ENCODE results near the gene UMOD. TPM values are rescaled to one million over a fixed set of nuclear protein-coding genes. Genes with fewer than 3 reads are reported as not detected.
A peak's percentile ranks its signal among the peaks of the same experiment; 100 is the strongest.

UMOD gene
- total RNA-seq, 4 donors from 2014 or later, result not detected

DNA sequence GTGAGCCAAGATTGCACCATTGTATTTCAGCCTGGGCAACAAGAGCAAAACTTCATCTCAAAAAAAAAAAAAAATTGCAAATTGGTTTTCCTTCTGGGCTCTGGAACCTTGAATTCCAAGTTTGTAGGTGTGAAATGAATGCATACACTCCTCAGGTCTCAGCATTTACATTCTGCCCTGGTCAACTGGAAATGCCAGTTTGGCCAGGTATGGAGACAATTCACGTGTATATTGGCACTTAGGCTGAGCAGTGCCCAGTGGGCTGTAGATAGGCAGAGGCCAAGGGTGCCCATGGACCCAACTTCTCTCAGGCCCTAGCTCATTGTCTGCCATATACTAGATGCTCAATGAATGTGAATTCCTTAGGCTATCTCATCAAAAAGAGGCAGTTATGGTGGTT lies 36.3 kb upstream of the UMOD start:
- Histone ChIP-seq H3K9me3 (no peaks in the 10 kb centered on the region), H3K4me3 (replicated peaks in 1 of 3) (no peak overlapping the region), H3K36me3 (no peaks in the 10 kb centered on the region), H3K27ac (no peak overlapping the region), H3K4me1 (no peaks in the 10 kb centered on the region), H3K27me3 (no peaks in the 10 kb centered on the region)
- intact Hi-C loops (cut with DNase I), result loop anchor here (10.0 kb wide), 1 partner anchor 484 kb away; no protein-coding TSS in a partner anchor
- 38 to 67% methylated on average over 1 of the region's 1 CpG for WGBS, 2 donors
- no peak for TF ChIP-seq POLR2A (IDR thresholded peaks at IDR 0.05)
- TF ChIP-seq, protein P1, sequence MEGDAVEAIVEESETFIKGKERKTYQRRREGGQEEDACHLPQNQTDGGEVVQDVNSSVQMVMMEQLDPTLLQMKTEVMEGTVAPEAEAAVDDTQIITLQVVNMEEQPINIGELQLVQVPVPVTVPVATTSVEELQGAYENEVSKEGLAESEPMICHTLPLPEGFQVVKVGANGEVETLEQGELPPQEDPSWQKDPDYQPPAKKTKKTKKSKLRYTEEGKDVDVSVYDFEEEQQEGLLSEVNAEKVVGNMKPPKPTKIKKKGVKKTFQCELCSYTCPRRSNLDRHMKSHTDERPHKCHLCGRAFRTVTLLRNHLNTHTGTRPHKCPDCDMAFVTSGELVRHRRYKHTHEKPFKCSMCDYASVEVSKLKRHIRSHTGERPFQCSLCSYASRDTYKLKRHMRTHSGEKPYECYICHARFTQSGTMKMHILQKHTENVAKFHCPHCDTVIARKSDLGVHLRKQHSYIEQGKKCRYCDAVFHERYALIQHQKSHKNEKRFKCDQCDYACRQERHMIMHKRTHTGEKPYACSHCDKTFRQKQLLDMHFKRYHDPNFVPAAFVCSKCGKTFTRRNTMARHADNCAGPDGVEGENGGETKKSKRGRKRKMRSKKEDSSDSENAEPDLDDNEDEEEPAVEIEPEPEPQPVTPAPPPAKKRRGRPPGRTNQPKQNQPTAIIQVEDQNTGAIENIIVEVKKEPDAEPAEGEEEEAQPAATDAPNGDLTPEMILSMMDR (IDR thresholded peaks at IDR 0.05), result no peak
- no peak for DNase-seq

DNA sequence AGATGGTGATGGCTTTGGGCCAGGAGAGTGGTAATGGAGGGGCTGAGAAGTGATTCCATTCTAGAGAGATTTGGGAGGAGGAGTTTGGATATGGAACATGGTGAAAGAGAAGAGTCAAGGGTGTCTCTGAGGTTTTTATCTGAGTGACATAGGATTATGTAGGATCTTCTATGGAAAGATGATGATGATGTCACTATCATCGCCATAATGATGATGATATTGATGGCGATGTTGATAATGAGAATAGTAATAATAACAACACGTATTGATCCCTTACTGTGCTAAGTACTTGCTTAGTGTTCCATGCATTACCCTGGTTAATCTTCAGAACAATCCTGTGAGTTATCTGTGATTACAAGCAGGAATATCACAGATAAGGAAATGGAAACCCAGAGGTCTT lies 35.5 kb upstream of the UMOD start:
- TF ChIP-seq POLR2A (IDR thresholded peaks at IDR 0.05), result no peak
- TF ChIP-seq, protein P1 (IDR thresholded peaks at IDR 0.05), result no peak

DNA sequence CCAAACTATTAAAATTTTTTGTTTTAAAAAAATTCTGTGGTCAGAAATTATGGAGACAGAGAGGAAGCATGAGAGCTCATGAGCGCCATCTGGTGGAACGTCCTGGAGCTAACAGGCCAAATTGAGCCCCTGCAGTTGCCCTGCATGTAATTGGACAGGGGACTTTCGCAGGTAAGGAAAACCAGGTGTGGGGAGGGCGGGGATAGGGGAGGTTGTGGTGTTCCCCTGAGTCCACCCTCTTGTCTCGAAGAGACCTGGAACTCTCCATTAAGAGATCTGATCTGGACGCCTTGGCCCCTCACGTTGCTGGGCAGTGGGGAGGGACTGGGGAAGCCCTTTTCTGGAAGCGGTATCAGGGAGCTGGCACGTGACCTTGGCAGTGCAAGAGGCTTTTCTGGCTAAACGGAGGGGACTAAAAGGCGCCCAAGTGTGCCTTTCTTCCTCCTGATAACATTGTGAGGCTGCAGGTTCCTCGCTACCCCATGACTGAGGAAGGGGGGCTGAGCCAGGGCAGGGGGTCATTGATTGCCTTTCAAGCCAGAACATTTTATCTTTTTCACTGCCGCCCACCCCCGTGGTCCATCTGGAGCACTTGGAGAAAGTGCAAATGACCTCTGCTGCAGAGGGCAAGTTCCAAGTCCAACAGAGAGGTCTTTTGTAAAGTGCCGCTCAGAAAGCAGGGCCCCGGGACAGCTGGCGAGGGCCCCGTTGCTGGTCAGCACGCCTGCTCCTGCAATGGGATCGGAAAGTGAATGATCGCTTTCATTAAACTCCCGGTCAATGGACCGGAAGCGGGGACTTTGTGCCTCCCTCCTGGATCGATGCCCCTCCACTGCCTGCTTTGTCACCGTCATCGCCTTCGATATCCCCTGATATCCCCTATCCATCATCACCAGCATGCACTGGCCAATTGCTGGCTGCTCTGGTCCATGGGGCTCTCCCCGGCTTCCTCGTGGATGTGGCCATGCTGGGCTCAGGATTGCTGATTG lies 33.6 kb upstream of the UMOD start:
- DNase-seq, result peak; percentile 60 to 75
- no peaks in the 10 kb centered on the region for H3K27me3 ChIP-seq
- 26 to 38% methylated on average over 29 to 30 of the region's 30 CpGs for WGBS, 2 donors
- H3K36me3 ChIP-seq, result no peaks in the 10 kb centered on the region
- no peaks in the 10 kb centered on the region for H3K4me1 ChIP-seq
- H3K27ac ChIP-seq, result no peak overlapping the region
- H3K9me3 ChIP-seq, result no peaks in the 10 kb centered on the region
- no peak overlapping the region for H3K4me3 ChIP-seq (replicated peaks in 1 of 3)
- TF ChIP-seq, protein P1 (IDR thresholded peaks at IDR 0.05), result peak; percentile 47 to 91 (median 54)
- TF ChIP-seq POLR2A (IDR thresholded peaks at IDR 0.05), result no peak
- intact Hi-C loops (cut with DNase I), result loop anchor here (10.0 kb wide), 1 partner anchor 481 kb away; no protein-coding TSS in a partner anchor

More for the DNA sequence above, 35.5 kb upstream of the UMOD start:
- no peaks in the 10 kb centered on the region for H3K4me1 ChIP-seq
- no peak overlapping the region for H3K27ac ChIP-seq
- intact Hi-C loops (cut with DNase I), result loop anchor here (10.0 kb wide), 1 partner anchor 483 kb away; no protein-coding TSS in a partner anchor
- 93 to 96% methylated on average over 3 of the region's 3 CpGs for WGBS, 2 donors
- H3K4me3 ChIP-seq (replicated peaks in 1 of 3), result no peak overlapping the region
- H3K27me3 ChIP-seq, result no peaks in the 10 kb centered on the region
- H3K9me3 ChIP-seq, result no peaks in the 10 kb centered on the region
- no peak for DNase-seq
- no peaks in the 10 kb centered on the region for H3K36me3 ChIP-seq

DNA sequence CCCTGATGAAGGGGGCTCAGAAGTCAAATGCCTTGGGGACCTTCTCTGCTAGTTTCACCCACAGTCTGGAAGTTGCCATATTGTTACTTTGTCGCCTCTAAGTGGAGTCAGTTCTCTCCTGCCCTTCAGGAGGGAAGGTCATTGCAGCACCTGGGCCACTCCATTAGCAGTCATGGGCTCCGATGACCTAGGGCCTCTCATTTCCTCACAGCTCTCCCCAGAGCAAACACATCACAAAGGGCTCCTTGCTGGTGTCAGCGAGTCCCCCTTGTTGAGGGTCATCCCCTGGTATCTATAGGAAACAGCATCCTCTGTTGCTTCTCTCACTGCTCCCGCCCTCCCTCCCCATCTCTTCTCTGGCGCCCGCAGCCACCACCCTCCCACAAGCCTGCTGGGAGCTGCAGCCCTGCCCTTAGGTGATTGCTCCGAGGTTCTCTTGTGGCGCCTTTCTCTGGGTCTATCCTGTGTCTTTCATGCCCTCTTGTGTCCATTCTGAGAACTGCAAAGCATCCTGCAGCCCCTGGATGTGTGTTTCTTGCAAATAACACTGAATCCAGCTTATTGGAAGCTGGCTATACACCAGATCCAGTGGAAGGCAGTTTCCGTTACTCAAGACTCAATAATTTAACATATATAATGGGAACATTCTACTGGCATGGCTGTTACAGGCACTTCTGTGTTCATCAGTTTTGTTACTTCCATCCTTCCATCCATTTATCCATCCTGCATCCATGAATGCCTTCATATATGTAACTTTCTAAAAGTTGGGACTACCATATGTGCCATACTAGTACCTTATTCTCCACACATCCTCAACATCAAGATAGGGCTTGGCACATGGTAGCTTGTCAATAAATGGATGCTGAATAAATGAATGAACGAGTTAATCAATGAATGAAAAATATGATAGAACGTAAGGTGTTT lies 30.9 kb upstream of the UMOD start:
- no peaks in the 10 kb centered on the region for H3K4me1 ChIP-seq
- no peak overlapping the region for H3K27ac ChIP-seq
- H3K4me3 ChIP-seq (replicated peaks in 1 of 3), result no peak overlapping the region
- intact Hi-C loops (cut with DNase I), result loop anchor here (10.0 kb wide), 1 partner anchor 479 kb away; no protein-coding TSS in a partner anchor
- no peaks in the 10 kb centered on the region for H3K9me3 ChIP-seq
- DNase-seq, result peak; percentile 54 to 60
- TF ChIP-seq, protein P1 (IDR thresholded peaks at IDR 0.05), result peak; percentile 58 to 81 (median 64)
- no peak for TF ChIP-seq POLR2A (IDR thresholded peaks at IDR 0.05)
- 28 to 29% methylated on average over 11 of the region's 11 CpGs for WGBS, 2 donors
- H3K36me3 ChIP-seq, result no peaks in the 10 kb centered on the region
- H3K27me3 ChIP-seq, result no peaks in the 10 kb centered on the region

All from thyroid gland (tissue), 4 donors.